ENCODE measurements around the gene STPG3.

The STPG3 gene

DNA sequence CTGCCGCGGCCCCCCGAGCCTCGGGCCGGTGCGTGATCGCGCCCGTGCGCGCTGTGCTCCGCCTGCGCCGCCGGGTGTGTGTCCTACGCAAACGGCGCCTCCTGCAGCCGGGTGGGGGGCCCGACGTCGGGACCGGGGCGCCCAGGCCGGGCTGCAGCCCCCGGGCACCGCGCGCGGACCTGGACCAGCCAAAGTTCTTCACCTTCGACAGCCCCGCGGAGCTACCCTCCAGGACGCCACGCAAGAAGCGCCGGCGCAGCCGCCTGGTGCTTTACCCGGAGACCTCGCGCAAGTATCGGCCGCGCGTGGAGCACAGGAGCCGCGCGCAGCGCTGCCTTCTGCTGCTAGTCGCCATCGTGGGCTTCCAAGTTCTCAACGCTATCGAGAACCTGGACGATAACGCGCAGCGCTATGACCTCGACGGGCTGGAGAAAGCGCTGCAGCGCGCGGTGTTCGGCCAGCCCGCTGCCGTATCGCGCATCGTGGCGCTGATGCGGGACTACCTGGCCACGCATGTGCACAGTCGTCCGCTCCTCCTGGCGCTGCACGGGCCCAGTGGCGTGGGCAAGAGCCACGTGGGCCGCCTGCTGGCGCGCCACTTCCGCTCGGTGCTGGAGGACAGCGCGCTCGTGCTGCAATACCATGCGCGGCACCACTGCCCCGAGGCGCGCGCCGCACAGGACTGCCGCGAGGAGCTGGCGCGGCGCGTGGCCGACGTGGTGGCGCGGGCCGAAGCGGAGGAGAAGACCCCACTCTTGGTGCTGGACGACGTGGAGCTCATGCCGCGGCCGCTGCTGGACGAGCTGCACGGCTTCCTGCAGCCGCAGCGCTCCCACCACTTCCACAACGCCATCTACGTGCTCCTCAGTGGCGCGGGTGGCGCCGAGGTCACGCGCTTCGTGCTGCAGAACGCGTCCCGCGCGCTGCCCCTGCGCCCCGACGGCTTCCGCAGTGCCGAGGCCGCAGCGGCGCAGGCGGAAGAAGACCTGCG, 27.9 kb downstream of the STPG3 start:
- no peak for DNase-seq (ENCODE audit: low read depth in 2 of 2)

DNA sequence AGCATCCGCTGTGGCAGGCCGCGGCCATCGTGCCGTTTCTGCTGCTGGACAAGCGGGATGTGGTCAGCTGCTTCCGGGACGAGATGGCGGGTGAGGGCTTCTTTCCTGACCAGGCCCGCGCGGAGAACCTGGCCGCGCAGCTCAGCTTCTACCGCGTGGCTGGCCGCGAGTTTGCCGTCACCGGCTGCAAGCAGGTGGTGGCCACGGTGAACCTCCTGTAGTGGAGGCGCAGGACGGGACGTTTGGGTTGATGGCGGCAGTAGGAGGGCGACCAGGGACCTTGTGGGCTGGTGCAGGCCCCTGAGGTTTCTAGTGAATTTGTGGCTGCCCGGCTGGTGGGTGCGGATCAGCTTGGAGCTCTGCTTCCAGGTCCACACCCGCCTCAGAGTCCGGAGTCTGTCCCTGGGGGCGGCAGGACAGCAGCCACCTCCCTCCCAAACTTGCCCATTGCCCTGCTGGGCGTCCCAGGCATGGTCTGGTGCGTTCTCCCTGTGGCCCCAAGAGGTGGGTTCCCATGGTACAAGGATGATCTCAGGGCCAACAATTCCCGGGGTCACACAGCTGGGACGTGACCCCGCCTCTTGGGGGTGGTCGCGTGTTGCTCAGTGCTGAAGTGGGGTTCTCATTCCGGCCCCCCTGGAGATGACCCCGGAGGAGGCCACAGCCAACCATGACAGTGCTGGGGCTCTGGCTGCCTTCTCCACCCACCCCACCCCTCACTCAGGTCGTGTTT, 28.8 kb downstream of the STPG3 start:
- DNase-seq (ENCODE audit: low read depth in 2 of 2) = no peak

GRCh38 chr9:137280474-137281344, 29.6 kb downstream of the STPG3 start:
- no peak for DNase-seq (ENCODE audit: low read depth in 2 of 2)

- no peak for DNase-seq (ENCODE audit: low read depth in 2 of 2)
Measured at GRCh38 chr9:137281345-137282116, 30.4 kb downstream of the STPG3 start.

- no peak for DNase-seq (ENCODE audit: low read depth in 2 of 2)
Measured at GRCh38 chr9:137286975-137287383, 35.9 kb downstream of the STPG3 start.

DNA sequence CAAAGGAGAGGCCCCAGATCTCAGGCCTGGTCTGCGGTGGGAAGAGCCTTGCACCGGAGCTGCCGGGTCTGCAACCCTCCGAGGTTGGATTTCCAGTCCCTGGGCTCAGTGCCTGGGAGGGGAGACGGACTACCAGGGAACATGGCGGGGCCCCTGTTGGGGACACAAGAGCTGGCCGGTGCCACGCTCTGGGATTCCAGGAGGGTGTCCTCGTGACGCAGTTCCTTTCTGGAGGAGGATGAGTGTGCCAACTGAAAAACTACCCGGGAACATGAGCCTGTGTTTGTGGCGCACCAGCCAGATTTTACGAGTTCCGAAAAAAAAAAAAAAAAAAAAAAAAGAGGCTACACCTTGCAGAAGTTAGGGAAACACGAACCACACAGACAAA, 42.0 kb downstream of the STPG3 start:
- DNase-seq (ENCODE audit: low read depth in 2 of 2) = no peak

- no peak for DNase-seq (ENCODE audit: low read depth in 2 of 2)
Measured at GRCh38 chr9:137293482-137294090, 42.5 kb downstream of the STPG3 start.

DNA sequence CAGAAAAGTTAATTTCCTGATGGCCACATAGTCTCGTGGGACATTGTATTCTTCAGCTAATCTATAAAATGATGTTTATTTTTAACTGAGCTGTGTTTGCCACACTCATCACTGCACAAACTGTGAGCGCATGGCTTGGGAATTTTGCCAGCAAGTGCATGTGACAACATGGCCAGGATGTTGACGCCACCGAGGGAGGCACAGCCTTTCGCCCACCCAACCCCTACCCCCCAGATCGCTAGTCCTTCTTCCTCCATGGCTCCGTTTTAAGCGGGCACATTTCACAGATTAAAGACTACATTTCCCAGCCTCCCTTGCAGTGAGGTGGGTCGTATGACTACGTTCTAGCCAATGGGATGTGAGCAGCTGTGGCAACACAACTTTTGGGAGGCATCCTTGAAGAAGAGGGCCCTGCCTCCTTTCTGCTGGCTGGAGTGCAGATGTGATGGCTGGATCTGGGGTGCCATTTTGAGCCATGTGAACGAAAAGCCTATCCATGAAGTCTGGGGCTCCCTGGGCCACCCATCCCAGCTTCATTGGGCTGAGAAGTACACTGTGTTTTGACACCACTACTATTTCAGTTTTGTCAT, 43.1 kb downstream of the STPG3 start:
- no peak for DNase-seq (ENCODE audit: low read depth in 2 of 2)

- no peak for DNase-seq (ENCODE audit: low read depth in 2 of 2)
Measured at GRCh38 chr9:137294681-137295237, 43.7 kb downstream of the STPG3 start.

GRCh38 chr9:137295238-137295811, 44.2 kb downstream of the STPG3 start:
- DNase-seq (ENCODE audit: low read depth in 2 of 2) = peak in 1 of 2 donors; percentile 38

DNA sequence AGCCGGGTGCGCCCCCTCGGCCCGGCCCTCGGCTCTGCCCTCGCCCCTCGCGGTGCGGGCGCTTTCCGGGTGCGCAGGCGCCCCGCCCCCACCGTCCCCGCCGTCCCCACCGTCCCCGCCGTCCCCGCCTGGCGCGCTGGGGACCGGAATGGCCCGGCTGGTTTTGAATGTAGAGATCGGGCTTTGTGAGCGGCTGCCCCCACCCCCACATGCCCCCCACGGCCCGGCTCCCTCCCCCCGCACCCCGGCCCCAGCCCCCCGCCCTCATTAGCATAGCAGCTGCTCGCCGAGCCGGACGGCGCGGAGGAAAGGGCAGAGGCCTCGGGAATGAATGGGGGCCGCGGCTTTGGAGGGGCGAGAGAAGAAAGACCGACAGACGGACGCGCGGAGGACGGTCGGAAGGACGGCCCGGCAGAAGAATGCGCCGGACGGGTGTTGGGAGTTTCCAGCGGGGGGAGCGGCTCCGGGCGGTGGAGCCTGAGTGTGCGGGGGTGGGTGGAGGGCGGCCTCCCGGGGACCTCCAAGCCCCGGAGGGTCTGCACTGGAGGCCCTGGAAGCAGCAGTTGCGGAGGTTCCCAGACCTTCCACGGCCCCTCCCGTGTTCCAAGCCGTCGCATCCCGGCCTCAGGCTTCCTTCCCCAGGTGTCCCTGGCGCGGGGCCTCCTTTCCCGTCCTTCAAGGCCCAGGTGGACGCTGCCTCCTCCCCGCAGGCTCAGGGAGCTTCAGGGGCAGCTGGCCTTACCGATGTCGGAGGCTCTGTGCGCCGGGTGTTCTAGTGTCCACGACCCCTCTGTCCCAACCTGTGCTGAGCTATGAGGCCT, 45.0 kb downstream of the STPG3 start:
- DNase-seq (ENCODE audit: low read depth in 2 of 2) = no peak

GRCh38 chr9:137296670-137297664, 45.9 kb downstream of the STPG3 start:
- DNase-seq (ENCODE audit: low read depth in 2 of 2) = no peak

DNA sequence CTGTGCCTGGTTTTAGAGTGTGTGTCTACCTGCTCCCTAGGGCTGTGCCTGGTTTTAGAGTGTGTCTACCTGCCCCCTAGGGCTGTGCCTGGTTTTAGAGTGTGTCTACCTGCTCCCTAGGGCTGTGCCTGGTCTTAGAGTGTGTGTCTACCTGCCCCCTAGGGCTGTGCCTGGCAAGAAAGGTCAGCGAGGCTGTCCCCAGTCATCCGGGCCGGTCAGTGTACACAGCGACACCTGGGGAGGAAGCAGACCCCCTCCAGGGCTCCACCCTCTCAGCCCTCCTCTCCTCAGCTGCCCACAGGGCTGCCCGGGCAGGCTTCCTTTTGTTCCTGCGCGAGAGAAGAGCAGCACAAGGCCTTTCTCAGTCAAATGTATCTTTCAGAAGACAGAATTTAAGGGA, 46.9 kb downstream of the STPG3 start:
- no peak for DNase-seq (ENCODE audit: low read depth in 2 of 2)

- no peak for DNase-seq (ENCODE audit: low read depth in 2 of 2)
Measured at GRCh38 chr9:137298401-137299202, 47.5 kb downstream of the STPG3 start.

DNA sequence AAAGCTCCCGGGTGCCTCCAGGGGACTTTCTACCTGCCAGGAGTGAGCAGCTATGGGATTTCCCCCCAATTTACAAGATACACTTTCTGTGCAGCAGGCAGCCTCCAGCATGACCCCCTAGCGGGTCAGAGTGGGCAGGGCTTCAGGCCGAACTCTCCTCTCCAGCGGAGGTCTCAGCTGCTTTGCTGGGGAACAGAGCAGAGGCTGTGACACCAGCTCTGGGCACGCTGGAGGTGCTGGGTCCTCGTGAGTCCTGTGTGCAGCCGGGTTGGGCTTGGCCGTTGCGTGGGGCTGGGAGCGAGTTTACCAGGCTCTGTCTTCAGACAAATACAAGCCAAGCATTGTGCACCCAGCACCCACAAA, 48.1 kb downstream of the STPG3 start:
- DNase-seq (ENCODE audit: low read depth in 2 of 2) = no peak

DNA sequence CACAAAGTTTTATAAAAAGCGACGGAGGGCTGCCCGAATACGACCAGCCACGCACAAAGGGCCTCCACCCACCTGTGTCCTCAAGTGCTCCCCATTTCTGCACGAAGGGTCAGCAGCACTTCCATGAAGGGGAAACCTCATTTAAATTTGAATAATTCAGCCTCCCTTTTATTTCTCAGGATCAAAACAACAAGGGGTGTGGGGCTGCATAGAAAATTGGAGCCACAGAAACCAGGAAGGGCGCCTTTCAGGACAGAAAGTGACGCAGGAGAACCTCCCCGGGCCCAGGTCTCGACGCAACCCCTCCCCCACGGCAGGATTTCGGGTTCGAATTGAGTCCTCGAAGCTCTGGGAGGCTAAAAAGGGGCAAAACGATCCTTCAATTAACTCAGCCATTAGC, 48.9 kb downstream of the STPG3 start:
- no peak for DNase-seq (ENCODE audit: low read depth in 2 of 2)
